Measurements from ENCODE around the gene ASCL2. TPM values are rescaled to one million over a fixed set of nuclear protein-coding genes. Genes with fewer than 3 reads are reported as not detected.

Gene ASCL2
- total and polyA plus RNA-seq, 2 donors (not counting 3 experiments of a cell fraction or from before 2014, with no cell fraction given), result not detected

- TF ChIP-seq EZH2 (IDR thresholded peaks at IDR 0.05; ENCODE audit: borderline replicate concordance, low read depth, low read length, severe bottlenecking) (no peak), CTCF (IDR thresholded peaks at IDR 0.05; ENCODE audit: extremely low read depth in 1 of 2, insufficient read depth in 1 of 2, low read depth in 1 of 2, low read length in 2 of 2) (no peak), FOS (IDR thresholded peaks at IDR 0.05; ENCODE audit: borderline replicate concordance, insufficient read depth, low read length) (no peak), POLR2A (IDR thresholded peaks at IDR 0.05; ENCODE audit: low read depth, low read length) (no peak), POLR2AphosphoS5 (IDR thresholded peaks at IDR 0.05; ENCODE audit: insufficient read depth, low read depth, low read length) (no peak), GATA2 (IDR thresholded peaks at IDR 0.05; ENCODE audit: insufficient read depth, insufficient read length, low read depth, low read length) (no peak), MYC (IDR thresholded peaks at IDR 0.05; ENCODE audit: low read depth, low read length) (no peak), MAX (IDR thresholded peaks at IDR 0.05; ENCODE audit: insufficient read depth, insufficient read length) (no peak), JUN (IDR thresholded peaks at IDR 0.05; ENCODE audit: borderline replicate concordance, insufficient read depth, insufficient read length, low read depth) (no peak)
- dilution Hi-C loops (cut with MboI; ENCODE audit: extremely low pct_ligation_motif_present, low sequenced_read_pairs) (no loop called here), intact Hi-C loops (cut with micrococcal nuclease) (loop anchor here (10.0 kb wide), 1 partner anchor 578 kb away; the partner anchor contains the start of gene CDKN1C)
- FAIRE-seq (peak; percentile 15), DNase-seq (ENCODE audit: low read depth, low spot score) (peak; percentile 10)
- no peaks in the 10 kb centered on the region for H3K27me3 ChIP-seq (ENCODE audit: control insufficient read depth in 2 of 2, insufficient read depth in 2 of 2, low read length in 2 of 2)
- no peak overlapping the region for H3K9ac ChIP-seq (replicated peaks; ENCODE audit: extremely low read depth, insufficient read depth, low read length)
- peak overlapping the region; percentile 92 for H2AFZ ChIP-seq (ENCODE audit: low read depth, low read length)
- H3K4me1 ChIP-seq (ENCODE audit: control insufficient read depth, extremely low read depth, insufficient read depth, low read length), result peaks cover 7% of the 10 kb centered on the region
- no peak overlapping the region for H3K4me3 ChIP-seq (replicated peaks in 1 of 3; ENCODE audit: insufficient read depth in 1 of 3, low read depth in 1 of 3, low read length in 3 of 3)
- CTCF ChIA-PET, result interaction anchor here (0.6 to 7.0 kb wide), 18 partner anchors 10 to 586 kb away, joined by 3 to 829 read pairs (median 8); partner anchors contain the start of genes CD81 and TSSC4
- BruUV-seq (replicated peaks), result no TSS peak
- H3K27ac ChIP-seq (ENCODE audit: insufficient read depth, low read depth, low read length), result peak overlapping the region; percentile 11
- peak overlapping the region; percentile 35 for H3K4me2 ChIP-seq (ENCODE audit: insufficient read depth, low read length)
- POLR2A ChIA-PET, result interaction anchor here (0.7 to 2.1 kb wide), 2 partner anchors 70 to 115 kb away, joined by 4 to 7 read pairs; no protein-coding TSS in a partner anchor
- no peaks in the 10 kb centered on the region for H4K20me1 ChIP-seq (replicated peaks; ENCODE audit: control insufficient read depth, extremely low read depth, insufficient read depth, low read length)
- H3K9me1 ChIP-seq (replicated peaks; ENCODE audit: control insufficient read depth, extremely low read depth, insufficient read depth, low read length), result no peaks in the 10 kb centered on the region
- H3K36me3 ChIP-seq (ENCODE audit: control insufficient read depth in 2 of 2, extremely low read depth in 1 of 2, insufficient read depth in 2 of 2, low read length in 2 of 2), result no peaks in the 10 kb centered on the region
- H3K79me2 ChIP-seq (ENCODE audit: control insufficient read depth, insufficient read depth, low read length), result no peaks in the 10 kb centered on the region
- H3K9me3 ChIP-seq (replicated peaks; ENCODE audit: control insufficient read depth, insufficient read depth, low read length), result no peaks in the 10 kb centered on the region
These were observed 36.0 kb upstream of the ASCL2 start for GRCh38 chr11:2306452-2306823.

Data from endothelial cell of umbilical vein (primary cell).